ENCODE measurements around the gene TCF4.

The TCF4 gene

GRCh38 chr18:55284614-55285013 lies 303.4 kb downstream of the TCF4 start:
- H3K27me3 ChIP-seq (ENCODE audit: control insufficient read depth, insufficient read depth, low read length): no peaks in the 10 kb centered on the region
- H3K9ac ChIP-seq (ENCODE audit: low read depth, low read length): no peak overlapping the region
- no peaks in the 10 kb centered on the region for H3K36me3 ChIP-seq (ENCODE audit: control insufficient read depth, insufficient read depth, low read length)
- no peaks in the 10 kb centered on the region for H3K9me3 ChIP-seq (ENCODE audit: control insufficient read depth, insufficient read depth, low read length)
- H3K4me3 ChIP-seq (ENCODE audit: low read depth, low read length): no peak overlapping the region
- no peaks in the 10 kb centered on the region for H3K4me1 ChIP-seq (ENCODE audit: control insufficient read depth, insufficient read depth, low read length)

- H3K9ac ChIP-seq (ENCODE audit: low read depth, low read length): no peak overlapping the region
- H3K36me3 ChIP-seq (ENCODE audit: control insufficient read depth, insufficient read depth, low read length): no peaks in the 10 kb centered on the region
- no peak overlapping the region for H3K4me3 ChIP-seq (ENCODE audit: low read depth, low read length)
- H3K9me3 ChIP-seq (ENCODE audit: control insufficient read depth, insufficient read depth, low read length): no peaks in the 10 kb centered on the region
- H3K4me1 ChIP-seq (ENCODE audit: control insufficient read depth, insufficient read depth, low read length): no peaks in the 10 kb centered on the region
- no peaks in the 10 kb centered on the region for H3K27me3 ChIP-seq (ENCODE audit: control insufficient read depth, insufficient read depth, low read length)
These were observed 304.7 kb downstream of the TCF4 start for GRCh38 chr18:55283309-55283708.

DNA sequence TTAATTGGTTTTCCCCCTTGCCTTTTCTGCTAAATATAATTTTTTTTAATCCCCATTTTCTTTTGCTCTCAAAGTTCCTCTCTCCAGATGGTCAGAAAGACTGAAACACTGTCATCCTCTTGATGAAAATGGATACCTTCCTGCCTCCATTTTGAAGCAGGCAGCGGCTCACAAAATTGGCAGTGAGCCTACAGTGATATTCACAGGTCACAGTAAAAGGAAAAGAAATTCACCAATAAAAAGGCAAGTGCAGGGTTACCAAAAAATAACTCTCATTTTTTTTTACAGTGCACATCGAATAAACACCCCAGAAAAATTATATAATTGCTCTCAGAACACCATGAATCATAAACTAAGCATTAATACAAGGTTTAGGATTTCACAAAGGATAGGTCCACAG lies 307.5 kb downstream of the TCF4 start:
- H3K9ac ChIP-seq (ENCODE audit: low read depth, low read length): no peak overlapping the region
- no peaks in the 10 kb centered on the region for H3K36me3 ChIP-seq (ENCODE audit: control insufficient read depth, insufficient read depth, low read length)
- H3K4me3 ChIP-seq (ENCODE audit: low read depth, low read length): no peak overlapping the region
- no peaks in the 10 kb centered on the region for H3K9me3 ChIP-seq (ENCODE audit: control insufficient read depth, insufficient read depth, low read length)
- no peaks in the 10 kb centered on the region for H3K4me1 ChIP-seq (ENCODE audit: control insufficient read depth, insufficient read depth, low read length)
- no peaks in the 10 kb centered on the region for H3K27me3 ChIP-seq (ENCODE audit: control insufficient read depth, insufficient read depth, low read length)

- H3K9ac ChIP-seq (ENCODE audit: low read depth, low read length): no peak overlapping the region
- no peak overlapping the region for H3K4me3 ChIP-seq (ENCODE audit: low read depth, low read length)
- H3K9me3 ChIP-seq (ENCODE audit: control insufficient read depth, insufficient read depth, low read length): no peaks in the 10 kb centered on the region
- H3K4me1 ChIP-seq (ENCODE audit: control insufficient read depth, insufficient read depth, low read length): no peaks in the 10 kb centered on the region
- no peaks in the 10 kb centered on the region for H3K27me3 ChIP-seq (ENCODE audit: control insufficient read depth, insufficient read depth, low read length)
- no peaks in the 10 kb centered on the region for H3K36me3 ChIP-seq (ENCODE audit: control insufficient read depth, insufficient read depth, low read length)
These were observed 312.7 kb downstream of the TCF4 start for GRCh38 chr18:55275039-55275901.

DNA sequence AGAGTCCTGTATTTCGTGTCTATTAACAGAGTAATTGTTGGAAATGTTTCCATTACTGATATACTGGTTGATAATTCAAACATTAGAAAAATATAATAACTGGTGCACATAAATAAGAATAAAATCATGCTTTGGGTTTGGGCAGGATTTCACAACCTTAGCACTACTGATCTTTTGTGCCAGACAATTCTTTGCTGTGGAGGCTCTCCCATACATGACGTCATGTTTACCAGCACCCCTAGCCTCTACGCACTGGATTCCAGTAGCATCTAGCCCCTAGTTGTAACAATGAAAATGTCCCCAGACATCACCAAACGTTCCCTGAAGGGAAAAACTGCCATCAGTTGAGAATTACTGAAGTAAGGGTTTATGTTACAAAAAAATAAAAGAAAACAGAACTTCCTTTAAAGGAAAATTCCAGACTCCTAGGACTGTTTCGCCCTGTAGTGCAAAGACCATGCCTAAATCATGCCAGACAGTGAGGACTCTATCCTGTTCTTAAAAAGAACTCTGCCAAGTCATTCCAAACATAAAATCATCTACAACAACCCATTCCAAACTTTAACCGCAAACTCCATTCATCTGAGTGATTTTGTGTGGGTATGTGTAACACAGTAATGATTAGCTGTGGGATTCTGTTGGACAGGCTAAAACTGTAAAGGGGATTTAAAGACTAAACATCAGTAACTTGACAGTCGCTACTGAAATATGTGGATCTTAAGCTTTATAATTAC lies 315.3 kb downstream of the TCF4 start:
- H3K4me3 ChIP-seq (ENCODE audit: low read depth, low read length): no peak overlapping the region
- H3K36me3 ChIP-seq (ENCODE audit: control insufficient read depth, insufficient read depth, low read length): peaks cover 7% of the 10 kb centered on the region
- H3K27me3 ChIP-seq (ENCODE audit: control insufficient read depth, insufficient read depth, low read length): no peaks in the 10 kb centered on the region
- H3K9me3 ChIP-seq (ENCODE audit: control insufficient read depth, insufficient read depth, low read length): no peaks in the 10 kb centered on the region
- no peak overlapping the region for H3K9ac ChIP-seq (ENCODE audit: low read depth, low read length)
- no peaks in the 10 kb centered on the region for H3K4me1 ChIP-seq (ENCODE audit: control insufficient read depth, insufficient read depth, low read length)

- H3K9me3 ChIP-seq (ENCODE audit: control insufficient read depth, insufficient read depth, low read length): no peaks in the 10 kb centered on the region
- no peak overlapping the region for H3K9ac ChIP-seq (ENCODE audit: low read depth, low read length)
- no peak overlapping the region for H3K4me3 ChIP-seq (ENCODE audit: low read depth, low read length)
- no peaks in the 10 kb centered on the region for H3K4me1 ChIP-seq (ENCODE audit: control insufficient read depth, insufficient read depth, low read length)
- H3K36me3 ChIP-seq (ENCODE audit: control insufficient read depth, insufficient read depth, low read length): peaks cover 7% of the 10 kb centered on the region
- no peaks in the 10 kb centered on the region for H3K27me3 ChIP-seq (ENCODE audit: control insufficient read depth, insufficient read depth, low read length)
These were observed 318.4 kb downstream of the TCF4 start for GRCh38 chr18:55269622-55270021.

GRCh38 chr18:55268628-55269275 lies 319.2 kb downstream of the TCF4 start:
- no peak overlapping the region for H3K9ac ChIP-seq (ENCODE audit: low read depth, low read length)
- no peaks in the 10 kb centered on the region for H3K4me1 ChIP-seq (ENCODE audit: control insufficient read depth, insufficient read depth, low read length)
- no peak overlapping the region for H3K4me3 ChIP-seq (ENCODE audit: low read depth, low read length)
- peaks cover 7% of the 10 kb centered on the region for H3K36me3 ChIP-seq (ENCODE audit: control insufficient read depth, insufficient read depth, low read length)
- no peaks in the 10 kb centered on the region for H3K27me3 ChIP-seq (ENCODE audit: control insufficient read depth, insufficient read depth, low read length)
- no peaks in the 10 kb centered on the region for H3K9me3 ChIP-seq (ENCODE audit: control insufficient read depth, insufficient read depth, low read length)

GRCh38 chr18:55268151-55268601 lies 319.8 kb downstream of the TCF4 start:
- H3K4me3 ChIP-seq (ENCODE audit: low read depth, low read length): no peak overlapping the region

GRCh38 chr18:55266981-55267380 lies 321.0 kb downstream of the TCF4 start:
- H3K9me3 ChIP-seq (ENCODE audit: control insufficient read depth, insufficient read depth, low read length): no peaks in the 10 kb centered on the region
- H3K4me3 ChIP-seq (ENCODE audit: low read depth, low read length): no peak overlapping the region
- H3K36me3 ChIP-seq (ENCODE audit: control insufficient read depth, insufficient read depth, low read length): peaks cover 7% of the 10 kb centered on the region
- no peaks in the 10 kb centered on the region for H3K27me3 ChIP-seq (ENCODE audit: control insufficient read depth, insufficient read depth, low read length)
- no peak overlapping the region for H3K9ac ChIP-seq (ENCODE audit: low read depth, low read length)
- H3K4me1 ChIP-seq (ENCODE audit: control insufficient read depth, insufficient read depth, low read length): peaks cover 4% of the 10 kb centered on the region

More at GRCh38 chr18:55268151-55268601, 319.8 kb downstream of the TCF4 start:
- no peaks in the 10 kb centered on the region for H3K9me3 ChIP-seq (ENCODE audit: control insufficient read depth, insufficient read depth, low read length)
- no peaks in the 10 kb centered on the region for H3K27me3 ChIP-seq (ENCODE audit: control insufficient read depth, insufficient read depth, low read length)
- no peaks in the 10 kb centered on the region for H3K4me1 ChIP-seq (ENCODE audit: control insufficient read depth, insufficient read depth, low read length)
- peaks cover 7% of the 10 kb centered on the region for H3K36me3 ChIP-seq (ENCODE audit: control insufficient read depth, insufficient read depth, low read length)
- no peak overlapping the region for H3K9ac ChIP-seq (ENCODE audit: low read depth, low read length)

GRCh38 chr18:55265984-55266383 lies 322.0 kb downstream of the TCF4 start:
- Histone ChIP-seq H3K9me3 (ENCODE audit: control insufficient read depth, insufficient read depth, low read length) (no peaks in the 10 kb centered on the region), H3K9ac (ENCODE audit: low read depth, low read length) (no peak overlapping the region), H3K4me3 (ENCODE audit: low read depth, low read length) (no peak overlapping the region), H3K4me1 (ENCODE audit: control insufficient read depth, insufficient read depth, low read length) (peaks cover 4% of the 10 kb centered on the region), H3K27me3 (ENCODE audit: control insufficient read depth, insufficient read depth, low read length) (no peaks in the 10 kb centered on the region), H3K36me3 (ENCODE audit: control insufficient read depth, insufficient read depth, low read length) (peaks cover 7% of the 10 kb centered on the region)

DNA sequence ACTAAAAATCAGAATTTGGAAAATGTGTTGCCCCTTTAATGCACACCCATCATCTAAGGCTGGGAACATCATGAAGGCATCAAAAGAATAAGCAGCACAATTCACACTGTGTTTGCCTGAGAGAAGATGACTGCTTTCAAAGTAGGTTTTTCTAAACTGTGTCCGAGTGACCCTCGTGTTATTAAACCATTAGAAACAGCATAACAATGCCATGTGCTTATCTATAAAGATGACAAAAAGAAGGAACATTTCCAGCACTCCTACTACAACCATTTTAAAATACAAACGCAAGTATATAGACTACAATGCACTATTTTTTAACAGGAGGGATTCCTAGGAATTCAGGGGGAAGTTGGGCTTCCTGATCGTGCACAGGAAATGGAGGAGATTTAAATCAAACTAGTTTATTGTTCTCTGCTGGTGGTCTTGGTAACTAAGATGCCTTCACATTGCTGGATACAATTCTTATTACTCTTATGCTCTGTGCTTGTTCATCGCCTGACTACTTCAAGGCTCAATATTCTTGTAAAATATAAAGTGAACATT lies 322.8 kb downstream of the TCF4 start:
- H3K36me3 ChIP-seq (ENCODE audit: control insufficient read depth, insufficient read depth, low read length): peaks cover 7% of the 10 kb centered on the region
- H3K9me3 ChIP-seq (ENCODE audit: control insufficient read depth, insufficient read depth, low read length): no peaks in the 10 kb centered on the region
- no peak overlapping the region for H3K4me3 ChIP-seq (ENCODE audit: low read depth, low read length)
- H3K27me3 ChIP-seq (ENCODE audit: control insufficient read depth, insufficient read depth, low read length): no peaks in the 10 kb centered on the region
- no peak overlapping the region for H3K9ac ChIP-seq (ENCODE audit: low read depth, low read length)
- H3K4me1 ChIP-seq (ENCODE audit: control insufficient read depth, insufficient read depth, low read length): peaks cover 4% of the 10 kb centered on the region

Measured in iPS-15b (cell line).